Fibroblast of the conjunctiva (primary cell): Measurements from ENCODE around the gene CDO1.

Experiments used
- DNase-seq: peaks from one replicate; pipeline ENCODE4 v3.0.0-alpha.2; 2010; ENCODE audit warnings: low read depth

The CDO1 gene

DNA sequence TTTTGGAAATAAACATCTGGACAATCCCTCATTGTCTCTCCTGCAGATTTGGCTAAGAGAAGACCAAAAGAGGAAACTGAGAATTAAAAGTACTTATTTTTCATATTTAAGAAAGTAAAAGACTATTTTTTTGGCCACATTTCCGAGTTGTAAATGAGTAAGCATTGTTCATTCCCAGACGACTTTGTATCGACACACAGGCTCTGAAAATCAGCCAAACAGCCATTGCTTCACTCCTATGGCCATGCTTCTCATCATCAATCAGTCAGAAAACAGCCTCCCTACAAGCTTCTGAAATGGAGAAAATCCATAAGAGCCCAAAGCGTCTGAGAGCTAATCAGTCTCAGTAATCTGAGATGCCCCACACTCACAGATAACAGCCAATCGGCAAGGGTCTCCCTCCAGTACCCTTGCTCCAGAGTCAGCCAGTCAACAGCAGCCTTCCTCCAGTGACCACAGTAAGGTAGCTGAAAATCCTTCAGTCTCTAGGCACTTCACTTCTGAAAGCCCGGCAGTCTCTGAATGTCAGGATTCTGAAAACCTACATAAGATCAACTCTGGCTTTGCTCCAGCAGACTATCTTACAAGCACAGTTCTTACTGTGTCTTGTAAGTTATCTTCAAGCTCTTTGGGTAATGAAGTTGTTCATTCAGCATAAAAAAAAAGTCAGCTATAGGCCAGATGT is 30.9 kb downstream of the CDO1 start:
- DNase-seq = no peak

GRCh38 chr5:115778417-115778816 is 38.0 kb downstream of the CDO1 start:
- DNase-seq = no peak

DNA sequence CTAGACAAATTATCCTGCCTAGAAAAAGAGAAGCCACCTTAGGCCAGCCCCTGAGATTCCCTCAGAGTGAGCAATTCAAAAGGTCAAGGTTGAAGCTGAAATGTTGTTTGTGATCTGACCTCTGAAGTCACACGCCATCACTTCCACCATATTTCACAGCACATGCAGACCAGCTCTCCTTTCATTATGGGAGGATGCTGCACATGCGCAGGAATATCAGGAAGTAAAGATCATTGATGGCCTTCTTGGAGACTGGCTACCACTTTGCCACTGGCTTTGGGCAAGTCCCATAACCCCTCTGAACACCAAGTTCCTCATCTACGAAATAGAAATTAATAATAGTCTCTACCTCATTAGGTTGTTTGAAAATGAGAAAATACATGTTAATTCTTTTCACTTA is 39.5 kb downstream of the CDO1 start:
- DNase-seq = no peak

DNA sequence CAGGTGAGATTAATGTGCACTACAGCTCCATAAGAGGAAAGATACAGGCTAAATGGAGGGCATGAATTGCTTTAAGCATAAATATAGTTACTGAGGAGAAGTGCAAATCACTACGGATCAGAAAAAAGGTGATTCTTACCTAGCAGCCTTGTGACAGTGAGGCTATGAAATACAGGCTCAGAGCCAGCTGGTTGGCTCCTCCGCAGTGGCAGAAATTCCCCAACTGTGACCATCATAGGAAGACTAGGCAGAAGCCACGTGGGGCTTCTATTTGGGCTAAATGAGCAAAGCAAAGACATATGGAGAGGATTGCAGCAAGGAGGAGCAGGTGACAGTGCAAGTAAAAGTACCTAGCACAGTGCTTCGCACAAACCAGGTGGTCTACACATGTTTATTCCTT is 40.5 kb downstream of the CDO1 start:
- no peak for DNase-seq

- DNase-seq = peak; percentile 43
These were observed 41.8 kb downstream of the CDO1 start for GRCh38 chr5:115774684-115775083.

- DNase-seq = no peak
These were observed 43.6 kb downstream of the CDO1 start for GRCh38 chr5:115772731-115773475.

DNA sequence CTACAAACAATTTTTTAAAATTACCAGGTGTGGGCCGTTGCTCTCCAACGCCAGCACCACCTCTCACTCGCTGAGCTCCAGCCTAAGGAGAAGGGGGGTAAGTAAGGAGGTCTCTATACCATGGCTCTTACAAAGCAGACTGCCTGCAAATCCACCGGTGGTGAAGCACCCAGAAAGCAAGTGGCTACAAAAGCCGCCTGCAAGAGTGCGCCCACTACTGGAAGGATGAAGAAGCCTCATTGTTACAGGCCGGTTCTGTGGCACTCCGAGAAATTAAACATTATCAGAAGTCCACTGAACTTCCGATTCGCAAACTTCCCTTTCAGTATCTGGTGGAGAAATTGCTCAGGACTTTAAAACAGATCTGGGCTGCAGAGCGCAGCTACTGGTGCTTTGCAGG is 46.0 kb downstream of the CDO1 start:
- no peak for DNase-seq

- DNase-seq = no peak
These were observed 49.0 kb downstream of the CDO1 start for GRCh38 chr5:115767424-115767823.

DNA sequence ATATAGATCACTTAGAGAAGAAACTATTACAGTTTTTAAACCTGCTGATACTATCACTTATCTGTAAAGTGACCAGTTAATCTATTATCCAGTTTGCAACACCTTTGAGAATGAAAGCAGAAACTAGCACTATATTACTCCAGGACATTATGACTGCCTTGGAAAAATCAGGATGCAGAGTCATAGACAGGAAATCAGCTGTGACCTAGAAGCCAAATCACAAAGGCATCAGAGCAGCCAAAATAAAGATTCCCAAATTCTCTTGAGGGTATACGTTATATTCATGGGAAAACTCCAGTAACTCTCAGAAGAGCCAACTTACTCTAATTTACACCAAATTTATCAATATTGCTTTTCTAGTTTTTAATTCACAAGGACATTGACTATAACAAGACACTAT is 49.9 kb downstream of the CDO1 start:
- DNase-seq = no peak

DNA sequence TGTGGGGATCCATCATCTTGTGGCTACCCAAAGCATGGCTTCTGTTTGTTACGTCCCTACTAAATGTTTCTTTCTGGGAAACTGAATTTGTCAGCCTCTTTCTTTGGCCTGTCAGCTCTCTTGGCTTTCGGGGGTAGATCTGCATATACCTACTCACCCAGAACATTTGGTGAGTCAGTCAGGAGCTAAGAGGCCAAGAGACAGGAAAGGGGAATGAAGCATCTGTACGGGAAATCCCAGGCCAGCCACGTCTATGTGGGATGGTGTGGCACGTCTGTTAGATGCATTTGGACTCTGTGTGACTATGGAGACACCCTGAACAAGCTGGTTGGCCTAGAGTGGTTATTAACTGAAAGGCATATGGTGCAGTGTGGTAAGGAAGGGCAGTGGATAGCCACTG is 58.1 kb downstream of the CDO1 start:
- DNase-seq = no peak

GRCh38 chr5:115755675-115756074 is 60.8 kb downstream of the CDO1 start:
- no peak for DNase-seq
